ENCODE data around the gene REV1. TPM values are rescaled to one million over a fixed set of nuclear protein-coding genes. Genes with fewer than 3 reads are reported as not detected.

The REV1 gene
- total RNA-seq, 1 donor from 2014 or later: 51.9 TPM

DNA sequence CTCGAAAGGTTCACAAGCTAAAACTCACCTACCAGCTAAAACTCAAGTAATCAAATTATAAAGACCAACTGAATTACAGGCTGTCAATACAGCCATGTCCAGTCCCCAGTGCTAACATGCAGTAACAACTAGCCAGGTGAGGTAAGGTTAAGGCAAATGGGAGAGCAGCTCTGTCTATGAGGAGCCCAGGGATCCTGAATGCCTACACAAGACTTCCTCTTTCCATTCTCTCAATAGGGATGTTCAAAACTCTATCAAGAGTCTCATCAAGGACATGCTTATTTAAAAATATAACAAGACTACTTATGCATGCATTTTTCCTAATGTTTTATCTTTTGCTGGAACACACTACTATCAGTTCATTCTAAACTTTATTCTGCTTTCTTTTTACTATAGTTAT, 20.4 kb downstream of the REV1 start:
- peaks cover 41% of the 10 kb centered on the region for H4K20me1 ChIP-seq (ENCODE audit: low read depth)

DNA sequence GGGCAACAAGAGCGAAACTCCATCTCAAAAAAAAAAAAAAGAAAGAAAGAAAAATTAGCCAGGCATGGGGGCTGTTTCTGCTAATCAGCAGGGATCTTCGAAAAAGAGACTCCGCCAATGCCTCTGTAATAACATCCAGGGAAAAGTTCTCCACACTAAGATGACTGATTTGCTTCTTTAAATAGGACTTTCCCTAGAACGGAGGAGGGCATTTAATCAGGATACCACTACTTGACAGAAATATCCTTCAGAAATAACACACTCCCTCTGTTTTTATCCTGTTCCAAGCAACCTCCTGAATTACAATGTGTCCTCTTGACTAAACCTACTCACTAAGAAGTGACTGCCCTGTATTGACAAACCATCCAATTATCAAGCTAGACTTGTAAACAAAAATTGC, 21.7 kb downstream of the REV1 start:
- Mint-ChIP-seq H3K36me3 (peaks cover 48% of the 10 kb centered on the region), H3K9me3 (peaks cover 38% of the 10 kb centered on the region), H3K4me1 (no peaks in the 10 kb centered on the region), H3K27me3 (ENCODE audit: insufficient read depth, low read depth) (peaks cover 5% of the 10 kb centered on the region), H3K27ac (no peak overlapping the region), H3K4me3 (no peak overlapping the region)
- no peak overlapping the region for H3K4me3 ChIP-seq
- DNase-seq (ENCODE audit: low spot score): no peak
- no peaks in the 10 kb centered on the region for H3K36me3 ChIP-seq
- H3K9me3 ChIP-seq (ENCODE audit: low read depth): no peaks in the 10 kb centered on the region
- H3F3A ChIP-seq (ENCODE audit: low read depth): no peaks in the 10 kb centered on the region
- H3K27ac ChIP-seq: no peak overlapping the region
- H3K27me3 ChIP-seq: no peaks in the 10 kb centered on the region
- peaks cover 100% of the 10 kb centered on the region for H3K79me2 ChIP-seq (ENCODE audit: low read depth)
- H4K20me1 ChIP-seq (ENCODE audit: low read depth): peaks cover 31% of the 10 kb centered on the region
- no peak overlapping the region for H3K9ac ChIP-seq
- no peak overlapping the region for H2AFZ ChIP-seq (replicated peaks)
- no peaks in the 10 kb centered on the region for H3K4me1 ChIP-seq
- no peak overlapping the region for H3K4me2 ChIP-seq
- TF ChIP-seq EZH2 (IDR thresholded peaks at IDR 0.05): no peak
- no peak for TF ChIP-seq EZH2phosphoT487 (IDR thresholded peaks at IDR 0.05)
- TF ChIP-seq, protein P1, sequence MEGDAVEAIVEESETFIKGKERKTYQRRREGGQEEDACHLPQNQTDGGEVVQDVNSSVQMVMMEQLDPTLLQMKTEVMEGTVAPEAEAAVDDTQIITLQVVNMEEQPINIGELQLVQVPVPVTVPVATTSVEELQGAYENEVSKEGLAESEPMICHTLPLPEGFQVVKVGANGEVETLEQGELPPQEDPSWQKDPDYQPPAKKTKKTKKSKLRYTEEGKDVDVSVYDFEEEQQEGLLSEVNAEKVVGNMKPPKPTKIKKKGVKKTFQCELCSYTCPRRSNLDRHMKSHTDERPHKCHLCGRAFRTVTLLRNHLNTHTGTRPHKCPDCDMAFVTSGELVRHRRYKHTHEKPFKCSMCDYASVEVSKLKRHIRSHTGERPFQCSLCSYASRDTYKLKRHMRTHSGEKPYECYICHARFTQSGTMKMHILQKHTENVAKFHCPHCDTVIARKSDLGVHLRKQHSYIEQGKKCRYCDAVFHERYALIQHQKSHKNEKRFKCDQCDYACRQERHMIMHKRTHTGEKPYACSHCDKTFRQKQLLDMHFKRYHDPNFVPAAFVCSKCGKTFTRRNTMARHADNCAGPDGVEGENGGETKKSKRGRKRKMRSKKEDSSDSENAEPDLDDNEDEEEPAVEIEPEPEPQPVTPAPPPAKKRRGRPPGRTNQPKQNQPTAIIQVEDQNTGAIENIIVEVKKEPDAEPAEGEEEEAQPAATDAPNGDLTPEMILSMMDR (IDR thresholded peaks at IDR 0.05): no peak

More for the DNA sequence above, 20.4 kb downstream of the REV1 start:
- no peaks in the 10 kb centered on the region for H3F3A ChIP-seq (ENCODE audit: low read depth)
- H3K4me3 ChIP-seq: no peak overlapping the region
- H3K4me1 Mint-ChIP-seq: no peaks in the 10 kb centered on the region
- H3K79me2 ChIP-seq (ENCODE audit: low read depth): peaks cover 100% of the 10 kb centered on the region
- H3K4me2 ChIP-seq: no peak overlapping the region
- no peak for TF ChIP-seq EZH2phosphoT487 (IDR thresholded peaks at IDR 0.05)
- TF ChIP-seq, protein P1 (IDR thresholded peaks at IDR 0.05): no peak
- no peak for TF ChIP-seq EZH2 (IDR thresholded peaks at IDR 0.05)
- no peak overlapping the region for H3K27ac Mint-ChIP-seq
- H3K9me3 Mint-ChIP-seq: peaks cover 35% of the 10 kb centered on the region
- H3K9me3 ChIP-seq (ENCODE audit: low read depth): no peaks in the 10 kb centered on the region
- H3K27me3 ChIP-seq: no peaks in the 10 kb centered on the region
- peaks cover 41% of the 10 kb centered on the region for H3K36me3 Mint-ChIP-seq
- H3K9ac ChIP-seq: no peak overlapping the region
- H3K4me3 Mint-ChIP-seq: no peak overlapping the region
- H2AFZ ChIP-seq (replicated peaks): no peak overlapping the region
- no peaks in the 10 kb centered on the region for H3K36me3 ChIP-seq
- no peak overlapping the region for H3K27ac ChIP-seq
- H3K4me1 ChIP-seq: no peaks in the 10 kb centered on the region
- peaks cover 5% of the 10 kb centered on the region for H3K27me3 Mint-ChIP-seq (ENCODE audit: insufficient read depth, low read depth)
- DNase-seq (ENCODE audit: low spot score): no peak

DNA sequence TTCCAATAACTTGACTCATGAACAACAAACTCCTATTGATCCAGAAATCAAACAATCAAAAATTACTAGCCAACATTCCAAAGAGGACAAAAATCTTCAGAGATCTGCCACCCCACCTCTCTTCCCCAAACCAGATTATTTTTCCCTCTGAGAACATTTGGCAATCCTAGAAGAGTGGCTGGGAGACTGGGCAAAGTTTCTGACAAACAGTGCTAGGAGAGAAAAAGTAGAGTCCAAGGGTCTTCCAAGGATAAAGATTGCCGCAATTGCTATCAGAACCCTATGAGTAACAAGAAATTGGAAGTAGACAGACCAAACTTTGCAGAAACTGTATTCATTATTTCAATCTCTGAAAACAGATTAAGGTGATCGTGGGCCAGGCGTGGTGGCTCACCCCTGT, 22.4 kb downstream of the REV1 start:
- no peaks in the 10 kb centered on the region for H3K36me3 ChIP-seq
- H3K36me3 Mint-ChIP-seq: peaks cover 50% of the 10 kb centered on the region
- no peaks in the 10 kb centered on the region for H3K9me3 ChIP-seq (ENCODE audit: low read depth)

More for the DNA sequence above, 22.4 kb downstream of the REV1 start:
- H3K27ac Mint-ChIP-seq: no peak overlapping the region
- TF ChIP-seq, protein P1 (IDR thresholded peaks at IDR 0.05): no peak
- TF ChIP-seq EZH2 (IDR thresholded peaks at IDR 0.05): no peak
- no peaks in the 10 kb centered on the region for H3K27me3 ChIP-seq
- no peak overlapping the region for H3K4me3 ChIP-seq
- H2AFZ ChIP-seq (replicated peaks): no peak overlapping the region
- H3K27me3 Mint-ChIP-seq (ENCODE audit: insufficient read depth, low read depth): peaks cover 5% of the 10 kb centered on the region
- H3K4me1 Mint-ChIP-seq: no peaks in the 10 kb centered on the region
- peaks cover 38% of the 10 kb centered on the region for H3K9me3 Mint-ChIP-seq
- no peak overlapping the region for H3K4me3 Mint-ChIP-seq
- peaks cover 3% of the 10 kb centered on the region for H3F3A ChIP-seq (ENCODE audit: low read depth)
- peaks cover 2% of the 10 kb centered on the region for H3K4me1 ChIP-seq
- peaks cover 24% of the 10 kb centered on the region for H4K20me1 ChIP-seq (ENCODE audit: low read depth)
- H3K9ac ChIP-seq: no peak overlapping the region
- H3K79me2 ChIP-seq (ENCODE audit: low read depth): peaks cover 99% of the 10 kb centered on the region
- DNase-seq (ENCODE audit: low spot score): no peak
- no peak overlapping the region for H3K4me2 ChIP-seq
- no peak overlapping the region for H3K27ac ChIP-seq
